ENCODE data around the gene MLPH. TPM values are rescaled to one million over a fixed set of nuclear protein-coding genes. Genes with fewer than 3 reads are reported as not detected.
A peak's percentile ranks its signal among the peaks of the same experiment; 100 is the strongest.

The MLPH gene
- total and polyA plus RNA-seq, 2 of the 13 experiments (the other 11 are each of a cell fraction or from before 2014, with no cell fraction given): 0.12 TPM; not detected in 1

DNA sequence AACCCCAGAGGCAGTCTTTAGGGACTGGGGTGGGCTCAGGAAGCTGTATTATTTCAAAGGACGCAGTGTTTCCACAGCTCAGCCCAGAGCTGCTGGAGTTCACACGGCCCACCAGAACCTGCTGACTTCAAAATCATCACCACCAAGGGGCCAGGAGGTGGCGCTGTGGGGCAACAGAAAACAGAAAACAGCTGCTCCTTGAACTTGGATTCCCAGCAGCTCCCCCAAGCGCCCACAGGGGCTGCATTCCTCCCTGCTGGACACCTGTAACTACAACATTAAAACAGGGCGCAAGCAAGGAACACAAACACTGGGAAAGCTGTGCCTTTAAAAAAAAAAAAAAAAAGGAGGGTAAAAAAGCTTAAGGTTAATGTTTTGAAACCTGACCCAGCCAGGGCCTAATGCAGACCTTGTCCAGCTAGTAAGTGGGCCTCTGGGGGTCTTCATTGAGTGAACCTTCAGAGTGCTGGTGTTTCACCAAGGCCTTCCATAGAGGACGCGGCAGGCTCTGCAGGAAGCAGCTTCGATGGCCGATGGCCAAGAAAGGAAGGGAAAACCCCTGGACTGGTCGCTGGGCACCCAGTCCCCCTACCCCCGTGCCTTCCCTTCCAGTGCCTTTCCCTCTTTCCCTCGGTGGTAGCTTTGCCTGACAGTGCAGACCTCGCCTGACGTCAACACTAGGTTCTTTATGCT is 25.9 kb downstream of the MLPH start (continued):
- no peak for TF ChIP-seq ZHX2 (IDR thresholded peaks at IDR 0.05; ENCODE audit: low read depth)
- TF ChIP-seq ZHX2 (CRISPR knock-in tag; IDR thresholded peaks at IDR 0.05; ENCODE audit: borderline replicate concordance): no peak
- peak; percentile 40; the same call in 1 of the 2 replicates for TF ChIP-seq KDM4B (CRISPR knock-in tag; IDR thresholded peaks at IDR 0.05)
- TF ChIP-seq STAT5B (CRISPR knock-in tag; IDR thresholded peaks at IDR 0.05): 0 out of 2 replicates have a peak, but pooled peaks have one; percentile 46
- TF ChIP-seq ZNF713 (CRISPR knock-in tag; IDR thresholded peaks at IDR 0.05): no peak
- peak; percentile 43; the same call in 1 of the 2 replicates for TF ChIP-seq NFKB2 (CRISPR knock-in tag; IDR thresholded peaks at IDR 0.05; ENCODE audit: borderline replicate concordance)
- no peak for TF ChIP-seq FOXJ3 (CRISPR knock-in tag; IDR thresholded peaks at IDR 0.05; ENCODE audit: borderline replicate concordance)
- no peak for TF ChIP-seq MEIS2 (CRISPR knock-in tag; IDR thresholded peaks at IDR 0.05)
- no peak for TF ChIP-seq HMG20B (CRISPR knock-in tag; conservative IDR thresholded peaks at IDR 0.05)
- no peak for TF ChIP-seq SPEN (CRISPR knock-in tag; IDR thresholded peaks at IDR 0.05; ENCODE audit: low read depth)
- TF ChIP-seq CREB3 (CRISPR knock-in tag; IDR thresholded peaks at IDR 0.05): 0 out of 2 replicates have a peak, but pooled peaks have one; percentile 51
- no peak for TF ChIP-seq FUBP1 (CRISPR knock-in tag; IDR thresholded peaks at IDR 0.05; ENCODE audit: borderline replicate concordance)
- no peak for TF ChIP-seq ZIK1 (CRISPR knock-in tag; IDR thresholded peaks at IDR 0.05; ENCODE audit: borderline replicate concordance, low read depth)
- TF ChIP-seq KDM6A (CRISPR knock-in tag; IDR thresholded peaks at IDR 0.05; ENCODE audit: low read depth): no peak
- 0 out of 4 replicates have a peak, but pooled peaks of 1 of the 2 experiments have one; percentile 23 for TF ChIP-seq EP300 (IDR thresholded peaks at IDR 0.05; ENCODE audit: low read depth in 2 of 2, low read length in 2 of 2)
- TF ChIP-seq EP300 (CRISPR knock-in tag; IDR thresholded peaks at IDR 0.05; ENCODE audit: borderline replicate concordance): no peak
- TF ChIP-seq ZNF552 (CRISPR knock-in tag; IDR thresholded peaks at IDR 0.05; ENCODE audit: borderline replicate concordance): no peak
- peak; percentile 44; the same call in 1 of the 2 replicates for TF ChIP-seq PPARG (CRISPR knock-in tag; conservative IDR thresholded peaks at IDR 0.05)
- 0 out of 2 replicates have a peak, but pooled peaks have one; percentile 31 for TF ChIP-seq MEF2D (CRISPR knock-in tag; IDR thresholded peaks at IDR 0.05)
